PC-9 (cell line): ENCODE measurements around the gene DYNLL2. TPM values are rescaled to one million over a fixed set of nuclear protein-coding genes. Genes with fewer than 3 reads are reported as not detected.
A peak's percentile ranks its signal among the peaks of the same experiment; 100 is the strongest.
"Not testable (repeated sequence)": the region's sequence is repeated elsewhere in the genome, so short reads cannot be mapped to it uniquely, and the experiment has no call there.

Experiments
- BruUV-seq: library from RNA; stranded (reverse); fragments of 400-500 nt; replicated peaks from 2 replicates; lab custom pipeline; 2021; lab: Mats Ljungman, UMichigan
- CTCF ChIA-PET: fragments of 300-600 bp; sonication (Branson Sonifier 250); formaldehyde crosslinking; loops from one replicate; lab custom pipeline; 2022; ENCODE audit warnings: antibody characterized with exemption; lab: Charles Lee
- POLR2A ChIA-PET: fragments of 300-600 bp; sonication (Branson Sonifier 250); formaldehyde crosslinking; loops from one replicate; lab custom pipeline; 2022; ENCODE audit warnings: antibody characterized with exemption; ENCODE audit not compliant: unreplicated experiment; lab: Charles Lee
- DNase-seq, 2 experiments: peaks; one replicate each; pipeline versions ENCODE4 v3.0.0 to v3.0.0-alpha.2; 2015 to 2022; ENCODE audit warnings: mixed read lengths in 1 of 2
- H2AFZ ChIP-seq: fragments of 200-600 bp; sonication (generic); 2 replicates; pipeline ENCODE4 v1.8.1; 2017; ENCODE audit warnings: antibody characterized with exemption
- H3F3A ChIP-seq: fragments of 200-600 bp; sonication (generic); 2 replicates; pipeline ENCODE4 v1.8.1; 2017; ENCODE audit warnings: antibody characterized with exemption, mild to moderate bottlenecking, low read depth; ENCODE audit not compliant: insufficient read depth
- H3K27ac ChIP-seq: fragments of 200-600 bp; sonication (generic); 2 replicates; pipeline ENCODE4 v1.6.1; 2016; ENCODE audit warnings: mixed run types
- H3K27me3 ChIP-seq: fragments of 200-600 bp; sonication (generic); 2 replicates; pipeline ENCODE4 v1.6.1; 2016; ENCODE audit warnings: low read depth, mixed run types; ENCODE audit not compliant: insufficient read depth
- H3K36me3 ChIP-seq: fragments of 200-600 bp; sonication (generic); 2 replicates; pipeline ENCODE4 v1.6.1; 2016; ENCODE audit warnings: low read depth, mixed run types
- H3K4me1 ChIP-seq: fragments of 200-600 bp; sonication (generic); replicated peaks from 2 replicates; pipeline ENCODE4 v1.6.1; 2016; ENCODE audit warnings: mixed run types; ENCODE audit not compliant: insufficient read depth
- H3K4me2 ChIP-seq: fragments of 200-600 bp; sonication (generic); 2 replicates; pipeline ENCODE4 v1.6.1; 2017; ENCODE audit warnings: mixed run types
- H3K4me3 ChIP-seq: fragments of 200-600 bp; sonication (generic); 2 replicates; pipeline ENCODE4 v1.6.1; 2016; ENCODE audit warnings: mixed run types
- H3K79me2 ChIP-seq: fragments of 200-600 bp; sonication (generic); 2 replicates; pipeline ENCODE4 v1.6.1; 2017; ENCODE audit warnings: low read depth, mixed run types
- H3K9me2 ChIP-seq: fragments of 200-600 bp; sonication (generic); 2 replicates; pipeline ENCODE4 v1.8.1; 2017; ENCODE audit warnings: mild to moderate bottlenecking; ENCODE audit not compliant: insufficient read depth
- H3K9me3 ChIP-seq: fragments of 200-600 bp; sonication (generic); 2 replicates; pipeline ENCODE4 v1.8.1; 2016; ENCODE audit warnings: low read depth; ENCODE audit not compliant: insufficient read depth
- H4K20me1 ChIP-seq: fragments of 200-600 bp; sonication (generic); 2 replicates; pipeline ENCODE4 v1.8.1; 2017; ENCODE audit not compliant: insufficient read depth
- CTCF ChIP-seq: fragments of 200-600 bp; sonication (generic); conservative IDR thresholded peaks from 2 replicates; pipeline ENCODE4 v1.6.1; 2017; ENCODE audit warnings: mixed run types, antibody characterized with exemption, mild to moderate bottlenecking, moderate library complexity
- EZH2 ChIP-seq: fragments of 200-600 bp; sonication (generic); IDR thresholded peaks from 2 replicates; pipeline ENCODE4 v1.8.0; 2017; ENCODE audit warnings: antibody characterized with exemption, low read depth
- intact Hi-C: fragments of 100-400 bp; cut with micrococcal nuclease; formaldehyde crosslinking; loops from one replicate; pipeline ENCODE4 v1.10.0; 2022; ENCODE audit not compliant: unreplicated experiment
- total RNA-seq: library from RNA; stranded (reverse); gene quantifications from 2 replicates; pipeline ENCODE4 v1.2.3, GENCODE V29; 2021

Gene DYNLL2
- total RNA-seq, 1 experiment from 2014 or later: 36.2 TPM

DNA sequence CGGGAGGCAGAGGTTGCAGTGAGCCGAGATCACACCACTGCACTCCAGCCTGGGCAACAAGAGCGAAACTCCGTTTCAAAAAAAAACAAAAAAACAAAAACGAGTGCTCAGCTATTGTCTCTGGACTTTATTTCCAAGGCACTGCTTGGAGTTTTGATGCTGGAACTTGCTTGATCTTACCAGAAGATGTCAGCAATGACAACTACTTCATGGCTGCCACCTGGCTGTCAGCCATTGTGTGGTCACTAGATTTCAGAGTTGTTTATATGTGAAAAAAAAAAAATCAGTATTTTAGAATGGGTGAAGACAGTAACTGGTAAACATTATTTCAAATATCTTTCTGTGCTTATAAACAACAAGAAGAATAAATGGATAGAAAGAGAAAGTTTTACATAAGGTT, 38.7 kb downstream of the DYNLL2 start:
- Histone ChIP-seq H3K4me3 (no peak overlapping the region), H3K79me2 (no peaks in the 10 kb centered on the region), H3K4me2 (no peak overlapping the region), H3F3A (no peaks in the 10 kb centered on the region), H2AFZ (no peak overlapping the region), H4K20me1 (0 out of 2 replicates have a peak, but pooled peaks cover 4% of the 10 kb centered on the region), H3K9me3 (no peaks in the 10 kb centered on the region), H3K27me3 (peaks cover 48% of the 10 kb centered on the region), H3K9me2 (no peaks in the 10 kb centered on the region), H3K36me3 (no peaks in the 10 kb centered on the region), H3K4me1 (no peaks in the 10 kb centered on the region), H3K27ac (no peak overlapping the region)
- peak; percentile 66 for TF ChIP-seq CTCF
- no peak for TF ChIP-seq EZH2
- ChIA-PET CTCF (interaction anchor here (0.7 kb wide), 1 partner anchor 117 kb away, joined by 3 read pairs; no protein-coding TSS in a partner anchor), POLR2A (no interaction called here)
- peak; percentile 17 to 49 for DNase-seq
- BruUV-seq: no TSS peak
- intact Hi-C loops: loop anchor here (1.0 kb wide), 1 partner anchor 325 kb away; no protein-coding TSS in a partner anchor

DNA sequence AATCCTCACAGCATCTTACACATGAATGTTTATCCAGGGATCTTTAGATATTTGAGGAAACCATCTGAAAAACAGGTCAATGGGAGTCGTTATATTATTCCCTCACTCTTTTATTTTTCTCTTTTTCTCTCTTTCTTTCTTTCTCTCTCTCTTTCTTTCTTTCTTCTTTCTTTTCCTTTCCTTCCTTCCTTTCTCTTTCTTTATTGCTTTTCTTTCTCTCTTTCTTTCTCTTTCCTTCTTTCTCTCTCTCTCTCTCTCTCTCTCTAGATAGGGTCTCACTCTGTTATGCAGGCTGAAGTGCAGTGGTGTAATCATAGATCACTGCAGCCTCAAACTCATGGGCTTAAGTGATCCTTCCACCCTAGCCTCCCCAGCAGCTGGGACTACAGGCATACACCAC, 44.6 kb downstream of the DYNLL2 start:
- no peak overlapping the region for H3K4me2 ChIP-seq
- no peak overlapping the region for H3K4me3 ChIP-seq
- no peaks in the 10 kb centered on the region for H3K9me2 ChIP-seq
- H4K20me1 ChIP-seq: 0 out of 2 replicates have a peak, but pooled peaks cover 4% of the 10 kb centered on the region
- ChIA-PET CTCF (no interaction called here), POLR2A (no interaction called here)
- no TSS peak for BruUV-seq
- H3F3A ChIP-seq: no peaks in the 10 kb centered on the region
- H3K4me1 ChIP-seq: no peaks in the 10 kb centered on the region
- H2AFZ ChIP-seq: no peak overlapping the region
- H3K79me2 ChIP-seq: no peaks in the 10 kb centered on the region
- H3K27ac ChIP-seq: no peak overlapping the region
- H3K9me3 ChIP-seq: no peaks in the 10 kb centered on the region
- intact Hi-C loops: no loop called here
- no peaks in the 10 kb centered on the region for H3K36me3 ChIP-seq
- DNase-seq: no peak
- peaks cover 73% of the 10 kb centered on the region for H3K27me3 ChIP-seq
- TF ChIP-seq EZH2 (no peak), CTCF (no peak)

GRCh38 chr17:58132697-58133096, 49.5 kb downstream of the DYNLL2 start:
- POLR2A ChIA-PET, H3K4me2 ChIP-seq, BruUV-seq, H3K9me3 ChIP-seq, intact Hi-C loops, H3K4me1 ChIP-seq, H3K36me3 ChIP-seq, CTCF ChIA-PET, H3K9me2 ChIP-seq, H3K4me3 ChIP-seq, DNase-seq, H3K27ac ChIP-seq, H3K79me2 ChIP-seq, H2AFZ ChIP-seq, H4K20me1 ChIP-seq, H3F3A ChIP-seq: not testable (repeated sequence)
- peaks cover 79% of the 10 kb centered on the region for H3K27me3 ChIP-seq
